GM18520 (cell line): ENCODE results near the gene TSPY2.
"Not testable (repeated sequence)": the region's sequence is repeated elsewhere in the genome, so short reads cannot be mapped to it uniquely, and the experiment has no call there.

ENCODE experiments used
- ATAC-seq: cut with Tn5 transposase; IDR thresholded peaks from one replicate; pipeline ENCODE4 v1.9.1; 2021; ENCODE audit not compliant: unreplicated experiment

TSPY2 gene, protein sequence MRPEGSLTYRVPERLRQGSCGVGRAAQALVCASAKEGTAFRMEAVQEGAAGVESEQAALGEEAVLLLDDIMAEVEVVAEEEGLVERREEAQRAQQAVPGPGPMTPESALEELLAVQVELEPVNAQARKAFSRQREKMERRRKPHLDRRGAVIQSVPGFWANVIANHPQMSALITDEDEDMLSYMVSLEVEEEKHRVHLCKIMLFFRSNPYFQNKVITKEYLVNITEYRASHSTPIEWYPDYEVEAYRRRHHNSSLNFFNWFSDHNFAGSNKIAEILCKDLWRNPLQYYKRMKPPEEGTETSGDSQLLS

DNA sequence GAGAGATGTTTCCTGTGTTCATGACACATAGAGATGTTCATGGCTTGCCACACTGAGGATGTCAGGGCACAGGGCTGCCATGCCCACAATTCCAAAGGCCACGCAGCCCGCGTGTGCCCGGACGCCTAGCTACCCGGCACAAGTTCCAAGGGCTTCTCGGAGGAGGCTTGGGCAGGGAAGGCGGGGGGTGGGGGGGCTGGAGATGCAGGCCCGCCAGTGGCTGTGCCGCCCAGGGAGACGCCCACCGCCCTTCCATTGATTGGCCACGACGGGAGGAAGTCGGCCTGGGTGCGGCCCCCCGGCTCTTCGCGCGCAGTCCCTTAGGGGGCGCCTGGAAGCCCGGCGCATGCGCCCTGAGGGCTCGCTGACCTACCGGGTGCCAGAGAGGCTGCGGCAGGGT, at the start of gene TSPY2:
Gene TSPY2, plus strand, starts transcription at position 301 of the 400 bp plus-strand sequence. Its CDS starts 46 bp downstream, at position 347.
- not testable (repeated sequence) for ATAC-seq

DNA sequence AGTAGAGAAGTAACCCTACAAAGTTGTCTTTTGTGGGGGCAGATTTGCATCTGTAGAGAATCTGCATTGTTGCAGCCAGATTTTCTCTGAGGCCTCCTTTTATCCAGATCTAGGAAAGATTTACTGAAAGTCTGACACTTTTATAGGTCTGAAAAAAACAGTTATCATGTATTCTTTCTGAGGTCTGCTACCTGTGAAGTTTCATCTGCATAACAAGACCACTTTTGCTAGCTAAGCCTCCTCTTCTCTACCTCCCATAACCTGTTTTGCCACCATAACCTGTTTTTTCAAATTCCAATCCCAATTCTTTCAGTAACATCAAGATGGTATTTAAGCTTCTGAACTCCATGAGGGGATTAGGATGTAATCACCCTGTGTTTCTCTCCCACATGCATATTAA, 36.5 kb upstream of the TSPY2 start:
- not testable (repeated sequence) for ATAC-seq

DNA sequence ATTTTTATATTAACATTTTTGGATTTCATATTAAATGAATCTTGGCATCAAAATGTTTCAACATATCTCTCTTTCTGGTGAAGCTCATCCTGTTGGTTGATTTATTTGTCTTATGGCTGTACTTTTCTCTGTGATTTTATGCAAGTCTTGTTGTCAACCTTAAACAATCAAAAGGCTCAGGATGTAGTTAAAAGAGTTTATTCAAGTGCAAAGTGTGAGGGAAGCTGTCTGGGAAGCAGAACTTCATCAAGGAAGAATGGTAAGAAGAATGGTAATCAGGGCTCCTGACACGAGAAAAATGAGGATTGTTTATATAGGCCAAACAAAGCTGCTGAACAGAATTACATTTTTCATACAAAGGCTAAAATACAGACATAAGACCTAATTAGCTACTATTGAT, 29.0 kb upstream of the TSPY2 start:
- not testable (repeated sequence) for ATAC-seq

DNA sequence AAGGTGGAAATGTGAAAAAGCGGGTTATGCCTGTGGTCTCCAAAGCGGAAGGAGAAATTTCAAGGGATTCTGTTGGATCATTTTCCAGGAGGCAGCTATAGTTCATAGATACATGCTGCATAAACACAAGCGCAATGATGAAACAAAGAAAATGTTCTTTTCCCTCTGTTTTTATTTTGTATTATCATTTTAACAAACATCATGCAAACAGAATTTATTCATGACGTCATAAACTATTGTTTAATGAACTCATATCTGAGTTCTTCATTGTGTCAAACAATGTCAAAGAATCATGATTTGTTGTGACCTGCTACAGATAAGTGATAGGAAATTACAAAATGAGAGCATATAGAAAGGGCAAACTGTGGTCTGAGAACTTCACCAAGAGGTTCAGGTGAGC, 23.8 kb downstream of the TSPY2 start:
- ATAC-seq, result not testable (repeated sequence)
